ENCODE measurements around the gene HPCAL4.

The HPCAL4 gene

GRCh38 chr1:39700348-39700747 lies 9.1 kb upstream of the HPCAL4 start:
- DNase-seq, result no peak

GRCh38 chr1:39699419-39699818 lies 8.2 kb upstream of the HPCAL4 start:
- no peak for DNase-seq

DNA sequence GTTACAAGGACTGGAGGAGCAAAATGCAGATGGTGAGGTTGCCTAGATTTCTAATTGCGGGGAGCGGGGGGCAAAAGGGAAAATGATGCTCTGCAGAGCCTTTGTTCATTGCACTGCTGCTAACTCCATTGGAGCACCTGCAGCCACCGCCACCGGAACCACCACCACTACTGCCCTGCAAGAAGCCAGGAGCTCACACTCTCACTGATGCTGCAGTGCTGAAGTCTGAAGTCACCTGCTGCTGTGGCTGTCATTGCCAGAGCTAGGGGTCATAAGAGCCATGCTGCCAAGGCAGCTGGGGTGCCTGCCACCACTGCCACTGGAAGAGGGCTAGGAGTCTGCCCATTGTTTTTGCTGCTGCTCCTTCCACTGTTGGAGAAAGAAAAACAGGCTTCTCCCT lies 7.3 kb upstream of the HPCAL4 start:
- DNase-seq, result no peak

- no peak for DNase-seq
These were observed 5.2 kb upstream of the HPCAL4 start for GRCh38 chr1:39696448-39696847.

DNA sequence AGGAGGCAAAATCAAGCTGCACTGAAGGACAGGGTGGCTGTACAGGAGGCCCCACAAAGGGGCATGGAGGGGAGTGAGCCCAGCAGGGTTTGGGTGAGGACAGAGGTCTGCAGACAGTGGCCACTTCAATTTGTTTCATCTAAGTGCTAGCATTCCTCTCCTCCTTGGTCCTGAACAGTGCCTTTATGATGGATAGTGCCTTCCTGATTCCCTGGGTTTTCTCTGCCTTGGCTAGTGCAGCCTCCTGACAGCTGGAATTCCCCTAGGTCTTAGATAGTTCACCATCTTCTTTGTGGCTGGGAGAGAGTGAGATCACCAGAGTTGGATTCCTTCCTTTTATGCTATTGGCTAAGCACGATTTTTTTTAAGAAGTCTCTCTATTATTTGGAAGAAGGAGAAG lies 3.8 kb upstream of the HPCAL4 start:
- no peak for DNase-seq

GRCh38 chr1:39694026-39694425 lies 2.8 kb upstream of the HPCAL4 start:
- no peak for DNase-seq

GRCh38 chr1:39692152-39693074 lies 1.2 kb upstream of the HPCAL4 start:
- DNase-seq, result peak in 4 of 6 experiments; percentile 34 to 64 (median 40)

GRCh38 chr1:39690794-39691382 lies 345 bp downstream of the HPCAL4 start:
- no peak for DNase-seq

GRCh38 chr1:39690225-39690624 lies 1.0 kb downstream of the HPCAL4 start:
- DNase-seq, result no peak

GRCh38 chr1:39689635-39690034 lies 1.6 kb downstream of the HPCAL4 start:
- no peak for DNase-seq

- DNase-seq, result no peak
These were observed 2.0 kb downstream of the HPCAL4 start for GRCh38 chr1:39689214-39689613.

- DNase-seq, result no peak
These were observed 2.5 kb downstream of the HPCAL4 start for GRCh38 chr1:39688706-39689105.

GRCh38 chr1:39687243-39687642 lies 4.0 kb downstream of the HPCAL4 start:
- no peak for DNase-seq

GRCh38 chr1:39685071-39685470 lies 6.2 kb downstream of the HPCAL4 start:
- no peak for DNase-seq

DNA sequence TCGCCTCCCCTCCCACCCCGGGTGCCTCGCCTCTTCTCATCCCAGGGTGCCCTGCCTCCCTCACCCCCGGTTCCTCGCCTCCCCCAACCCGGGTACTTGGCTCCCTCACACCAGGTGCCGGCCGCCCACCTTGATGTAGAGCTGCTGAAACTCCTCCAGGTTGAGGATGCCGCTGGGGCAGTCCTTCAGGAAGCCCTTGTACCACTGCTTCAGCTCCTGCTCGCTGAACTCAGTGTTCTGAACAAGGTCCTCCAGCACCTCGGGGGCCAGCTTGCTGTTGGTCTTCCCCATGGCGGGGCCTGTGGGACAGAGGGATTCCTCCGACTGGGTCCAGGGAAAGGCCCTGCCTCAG lies 6.9 kb downstream of the HPCAL4 start:
- no peak for DNase-seq

DNA sequence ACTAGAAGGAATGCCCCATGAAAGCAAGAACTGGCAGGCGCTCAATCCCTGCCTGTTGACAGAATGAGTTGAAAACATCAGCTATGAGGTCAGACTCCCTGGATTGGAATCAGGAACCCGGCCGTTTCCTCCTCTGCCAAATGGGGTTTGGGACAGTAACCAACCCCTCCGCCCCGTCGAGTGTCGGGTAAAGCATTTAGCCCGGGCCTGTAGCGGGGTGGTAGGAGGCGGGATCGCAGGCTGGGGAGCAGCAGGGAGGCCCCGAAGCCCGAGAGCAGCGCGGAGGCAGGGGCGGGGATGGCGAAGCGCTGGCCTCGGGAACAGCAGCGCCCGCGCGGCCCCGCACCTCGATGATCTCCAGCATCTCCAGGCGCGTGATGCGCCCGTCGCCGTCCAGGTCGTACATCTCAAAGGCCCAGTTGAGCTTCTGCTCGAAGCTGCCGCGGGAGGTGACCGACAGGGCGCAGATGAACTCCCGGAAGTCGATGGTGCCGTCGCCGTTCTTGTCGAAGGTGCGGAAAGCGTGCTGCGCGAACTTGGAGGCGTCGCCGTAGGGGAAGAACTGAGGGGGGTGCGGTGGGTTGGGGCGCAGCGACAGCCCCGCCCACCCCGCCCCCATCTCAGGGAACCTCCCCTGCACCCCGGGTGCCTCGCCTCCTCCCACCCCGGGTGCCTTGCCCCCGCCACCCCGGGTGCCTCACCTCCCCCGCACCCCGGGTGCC lies 7.5 kb downstream of the HPCAL4 start:
- peak; percentile 31 to 71 (median 44) for DNase-seq

DNA sequence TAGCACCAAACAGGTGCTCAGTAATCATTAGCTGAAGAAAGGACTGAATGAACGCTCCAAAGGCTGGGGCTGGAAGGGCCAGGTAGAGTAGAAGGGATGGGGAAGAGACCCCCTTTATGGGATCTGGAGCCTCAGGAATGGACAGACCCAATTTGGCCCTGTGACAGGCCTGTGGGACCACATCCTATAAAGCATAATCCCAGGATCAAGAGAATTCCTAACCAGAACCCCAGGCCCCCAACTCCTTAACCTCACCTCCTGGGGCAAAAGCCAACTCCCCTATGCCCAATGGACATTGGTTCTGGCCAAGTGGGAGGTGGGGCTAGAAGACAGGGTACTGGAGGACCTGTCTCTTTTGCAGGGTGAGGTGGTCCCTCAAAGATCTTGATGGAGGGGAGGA lies 9.2 kb downstream of the HPCAL4 start:
- DNase-seq, result no peak

DNA sequence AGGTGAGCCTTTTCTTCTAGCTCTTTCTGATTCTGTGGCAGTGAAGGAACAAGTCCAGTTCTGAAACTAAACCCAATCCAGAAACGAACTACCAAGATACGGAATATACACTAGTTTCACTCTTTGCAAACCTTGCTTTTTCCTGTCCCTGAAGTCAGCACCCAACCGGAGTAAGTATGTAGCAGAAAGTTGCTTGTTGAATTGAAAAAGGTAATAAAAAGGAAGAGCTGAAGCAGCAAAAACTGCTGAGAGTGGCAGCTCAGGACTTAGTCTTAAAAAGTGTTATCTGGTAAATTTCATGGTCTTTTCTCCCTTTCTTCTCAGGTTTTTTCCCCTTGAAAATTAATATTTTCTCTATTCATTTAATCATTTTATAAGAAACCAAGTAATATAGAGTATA lies 9.9 kb downstream of the HPCAL4 start:
- no peak for DNase-seq

GRCh38 chr1:39680751-39681150 lies 10.5 kb downstream of the HPCAL4 start:
- DNase-seq, result peak in 4 of 6 experiments; percentile 3 to 53 (median 40)

DNA sequence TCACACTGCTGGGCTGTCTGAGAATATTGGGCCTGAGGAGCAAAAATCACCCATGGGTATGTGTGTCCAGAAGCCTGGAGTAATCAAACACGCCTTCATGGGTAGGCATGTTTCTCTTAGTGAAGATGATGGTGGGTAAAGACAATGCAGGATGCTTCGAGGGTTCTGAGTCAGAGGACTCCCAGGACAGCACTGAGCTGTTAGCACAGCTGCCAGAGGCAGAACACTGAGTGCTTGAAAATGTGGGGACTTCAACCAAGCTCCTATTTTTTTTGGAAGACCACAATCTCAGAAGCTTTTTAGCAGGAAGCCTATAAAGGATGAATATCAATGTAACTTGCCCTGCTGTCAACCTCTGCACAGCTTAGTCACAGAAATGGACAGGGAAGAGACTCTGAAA lies 11.4 kb downstream of the HPCAL4 start:
- DNase-seq, result no peak

- DNase-seq, result no peak
These were observed 12.3 kb downstream of the HPCAL4 start for GRCh38 chr1:39678889-39679288.

DNA sequence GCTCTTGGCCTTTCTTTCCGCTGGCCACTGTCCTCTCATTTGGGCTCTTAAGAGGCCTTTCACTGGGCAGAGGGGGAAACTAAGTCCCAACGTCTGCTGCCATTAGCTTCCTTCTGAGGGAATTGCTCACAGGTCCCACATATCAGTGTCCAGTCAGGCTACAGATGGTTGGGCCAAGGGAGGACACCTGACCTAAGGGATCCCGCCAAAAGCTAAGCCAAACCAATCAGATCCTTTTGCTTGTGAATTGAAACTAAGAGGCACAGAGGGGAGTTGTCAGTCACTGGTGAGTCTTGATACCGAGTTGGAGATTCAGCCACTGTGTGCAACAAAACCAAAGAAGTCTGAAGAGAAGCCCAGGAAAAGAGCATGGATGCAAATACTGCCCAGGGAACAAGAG lies 13.6 kb downstream of the HPCAL4 start:
- no peak for DNase-seq

- DNase-seq, result no peak
These were observed 14.2 kb downstream of the HPCAL4 start for GRCh38 chr1:39676948-39677548.

Measured in stimulated activated naive CD4-positive, alpha-beta T cell (primary cell).